Kasumi-1 (cell line): ENCODE data around the gene NAGPA.
A peak's percentile ranks its signal among the peaks of the same experiment; 100 is the strongest.

Experiments used
- DNase-seq, 2 experiments: peaks; one replicate each; lab custom pipeline; 2025; lab: John Stamatoyannopoulos, UW

NAGPA gene

DNA sequence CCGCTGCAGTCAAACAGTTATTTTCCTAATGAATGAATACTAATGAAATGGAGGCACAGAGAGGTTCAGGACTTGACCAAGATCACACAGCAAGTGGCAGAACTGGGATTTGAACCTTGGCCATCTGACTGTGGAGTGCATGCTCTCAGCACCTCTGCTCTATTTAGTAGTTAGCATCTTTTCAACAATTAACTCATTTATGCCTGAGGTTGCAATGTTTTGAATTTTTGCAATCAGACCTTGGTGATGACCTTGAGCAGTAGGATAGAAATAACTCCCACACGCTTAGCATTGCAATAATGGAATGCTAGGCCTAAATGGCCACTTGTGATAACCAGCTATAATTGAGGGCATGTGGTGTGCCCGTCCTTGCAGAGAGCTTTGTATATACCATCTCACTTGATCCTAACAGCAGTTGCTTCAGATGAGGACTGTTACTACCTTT is 31.0 kb downstream of the NAGPA start:
- no peak for DNase-seq

DNA sequence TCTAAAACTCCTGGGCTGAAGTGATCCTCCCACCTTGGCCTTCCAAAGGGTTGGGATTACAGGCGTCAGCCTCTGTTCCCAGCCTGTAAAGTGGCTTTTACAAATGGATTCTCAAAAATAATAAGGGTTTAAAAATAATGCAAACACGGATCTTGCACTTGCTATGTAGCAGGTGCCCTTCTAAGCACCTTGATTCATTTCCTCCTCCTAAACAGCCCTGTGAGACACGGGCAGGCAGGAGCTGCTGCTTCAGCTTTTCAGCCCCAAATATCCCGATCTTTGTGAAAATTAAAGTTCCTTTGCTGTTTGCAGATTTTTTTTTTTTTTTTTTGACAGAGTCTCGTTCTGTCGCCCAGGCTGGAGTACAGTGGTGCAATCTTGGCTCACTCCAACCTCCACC is 31.7 kb downstream of the NAGPA start:
- no peak for DNase-seq

DNA sequence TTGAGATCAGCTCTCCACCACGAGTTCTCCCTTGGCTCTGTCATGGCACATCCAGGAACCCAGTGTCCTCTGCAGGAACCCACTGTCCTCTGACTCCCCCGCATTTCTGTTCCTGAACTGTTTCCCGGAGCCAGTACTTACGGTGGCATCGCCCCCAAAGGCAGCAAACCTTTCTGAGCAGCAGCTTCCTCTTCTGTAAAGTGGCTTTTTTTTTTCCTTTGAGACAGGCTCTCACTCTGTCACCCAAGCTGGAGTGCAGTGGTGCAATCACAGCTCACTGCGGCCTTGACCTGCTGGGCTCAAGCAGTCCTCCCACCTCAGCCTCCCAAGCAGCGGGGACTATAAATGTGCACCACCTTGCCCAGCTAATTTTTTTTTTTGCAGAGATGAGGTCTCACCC is 32.2 kb downstream of the NAGPA start:
- peak; percentile 65 to 82 for DNase-seq

DNA sequence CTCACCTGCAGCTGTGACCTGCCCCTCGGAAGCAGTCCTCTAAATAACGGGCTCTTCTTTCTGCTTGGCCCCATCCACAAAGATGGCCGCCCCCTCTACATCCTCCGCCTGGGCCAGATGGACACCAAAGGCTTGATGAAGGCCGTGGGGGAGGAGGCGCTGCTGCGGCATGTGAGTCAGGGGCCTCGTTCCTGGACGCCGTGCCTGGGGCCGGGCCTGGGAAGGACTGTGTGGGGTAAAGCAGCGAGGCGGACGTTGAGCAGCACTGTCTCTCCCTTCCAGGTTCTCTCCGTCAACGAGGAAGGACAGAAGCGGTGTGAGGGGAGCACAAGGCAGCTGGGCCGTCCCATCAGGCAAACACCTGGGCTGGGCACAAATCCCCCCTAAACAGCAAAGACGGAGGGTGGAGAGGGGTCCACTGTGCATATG is 33.1 kb downstream of the NAGPA start:
- no peak for DNase-seq

DNA sequence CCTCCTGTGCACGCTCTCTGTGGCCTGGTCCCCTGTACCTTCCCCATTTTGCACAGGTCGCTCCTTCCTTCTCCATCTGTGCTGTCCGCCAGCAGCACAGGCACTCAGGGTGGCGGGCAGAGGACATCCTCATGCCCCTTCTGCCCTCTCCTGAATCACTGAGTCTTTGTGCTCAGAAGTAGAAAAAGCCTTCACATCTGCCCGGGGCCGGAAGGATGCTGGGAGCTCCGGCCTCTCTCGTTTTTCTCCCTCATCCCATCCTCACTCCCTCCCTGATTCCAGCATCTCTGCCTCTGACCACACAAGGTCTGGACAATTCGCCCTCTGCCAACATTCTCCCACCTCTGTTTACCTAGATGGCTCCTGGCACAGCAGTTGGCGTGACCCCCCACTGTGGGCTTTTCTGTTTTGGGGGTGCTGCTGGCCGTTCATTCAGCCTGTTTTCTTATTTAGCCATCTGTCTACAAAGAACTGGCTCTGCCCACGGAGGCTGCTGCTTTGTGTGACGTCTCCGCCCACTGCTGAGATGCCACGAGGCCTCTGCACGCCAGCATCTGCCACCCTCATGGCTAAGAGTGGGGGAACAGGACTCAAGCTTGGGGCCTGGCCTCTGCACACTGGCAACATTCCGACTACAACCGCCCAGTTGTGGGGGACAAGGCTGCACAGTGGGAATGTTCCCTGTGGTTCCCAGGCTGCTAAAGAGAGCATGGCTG is 38.9 kb downstream of the NAGPA start:
- no peak for DNase-seq

DNA sequence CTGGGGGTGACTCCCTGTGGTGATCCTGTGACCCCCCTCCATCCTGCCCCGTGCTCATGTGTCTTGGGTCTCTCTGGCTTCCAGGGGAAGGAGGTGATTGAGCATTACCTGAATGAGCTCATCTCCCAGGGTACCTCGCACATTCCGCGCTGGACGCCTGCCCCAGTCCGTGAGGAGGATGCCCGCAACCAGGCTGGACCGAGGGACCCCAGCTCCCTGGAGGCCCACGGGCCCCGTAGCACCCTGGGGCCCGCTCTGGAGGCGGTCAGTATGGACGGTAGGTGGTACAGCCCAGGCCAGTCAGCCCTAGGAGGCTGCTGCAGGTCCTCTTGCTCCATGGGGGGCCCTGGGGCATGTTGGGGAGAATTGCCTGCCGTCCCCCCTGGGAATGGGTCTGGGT is 42.0 kb downstream of the NAGPA start:
- no peak for DNase-seq

DNA sequence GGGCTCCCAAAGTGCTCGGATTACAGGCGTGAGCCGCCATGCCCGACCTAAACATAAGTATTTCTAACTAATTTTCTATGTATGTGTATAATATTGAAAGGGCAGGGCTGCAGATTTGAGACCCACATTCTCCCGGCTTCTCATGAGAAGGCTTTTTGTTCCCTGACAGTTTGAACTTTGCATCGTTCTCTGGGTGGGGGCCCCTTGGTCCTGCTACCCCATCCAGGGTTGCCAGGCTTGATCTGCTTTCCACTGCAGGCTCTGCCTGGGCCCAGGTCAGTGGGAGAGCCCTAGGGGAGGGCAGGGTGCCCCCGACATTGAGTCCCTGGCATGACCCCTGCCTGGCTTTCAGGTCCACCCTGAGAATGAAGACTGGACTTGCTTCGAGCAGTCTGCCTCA is 43.3 kb downstream of the NAGPA start:
- no peak for DNase-seq

DNA sequence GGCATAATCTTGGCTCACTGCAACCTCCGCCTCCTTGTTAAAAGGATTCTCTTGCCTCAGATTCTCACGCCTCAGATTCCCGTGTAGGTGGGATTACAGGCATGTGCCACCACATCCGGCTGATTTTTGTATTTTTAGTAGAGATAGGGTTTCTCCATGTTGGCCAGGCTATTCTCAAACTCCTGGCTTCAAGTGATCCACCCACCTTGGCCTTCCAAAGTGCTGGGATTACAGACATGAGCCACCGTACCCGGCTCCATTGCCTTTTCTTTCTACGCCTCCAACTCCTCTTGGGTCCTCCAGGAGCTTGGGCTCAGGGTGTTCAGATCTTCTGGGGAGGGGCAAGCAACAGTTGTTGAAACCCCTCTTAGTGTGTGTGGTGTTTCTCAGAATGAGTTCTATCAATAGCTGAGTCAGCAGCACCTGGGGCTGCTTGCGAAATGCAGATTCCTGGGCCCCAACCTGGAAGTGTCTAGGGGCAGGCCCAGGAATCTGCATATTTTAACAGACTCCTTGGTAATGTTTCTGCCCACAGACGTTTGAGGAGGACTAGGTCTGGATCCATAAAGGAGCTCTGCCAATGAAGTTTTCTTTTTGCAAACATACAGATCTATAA is 44.2 kb downstream of the NAGPA start:
- no peak for DNase-seq

DNA sequence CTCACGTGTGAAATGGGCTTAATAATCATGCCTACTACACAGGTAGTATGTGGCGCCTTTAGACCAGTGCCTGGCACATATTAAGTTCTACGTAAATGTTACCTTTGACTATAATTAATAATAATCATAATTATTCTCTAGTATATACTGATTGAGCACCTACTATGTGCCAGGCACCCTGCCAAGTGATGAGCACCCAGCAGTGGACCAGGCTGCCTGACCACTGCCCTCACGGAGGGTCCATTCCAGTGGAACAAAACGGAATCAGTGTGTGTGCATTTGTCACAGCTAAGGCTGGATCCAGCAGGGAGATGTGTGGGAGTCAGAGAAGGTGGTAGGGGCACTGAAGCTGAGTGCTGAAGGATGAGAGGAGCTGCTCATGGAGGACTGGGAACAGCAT is 45.1 kb downstream of the NAGPA start:
- DNase-seq, result no peak

DNA sequence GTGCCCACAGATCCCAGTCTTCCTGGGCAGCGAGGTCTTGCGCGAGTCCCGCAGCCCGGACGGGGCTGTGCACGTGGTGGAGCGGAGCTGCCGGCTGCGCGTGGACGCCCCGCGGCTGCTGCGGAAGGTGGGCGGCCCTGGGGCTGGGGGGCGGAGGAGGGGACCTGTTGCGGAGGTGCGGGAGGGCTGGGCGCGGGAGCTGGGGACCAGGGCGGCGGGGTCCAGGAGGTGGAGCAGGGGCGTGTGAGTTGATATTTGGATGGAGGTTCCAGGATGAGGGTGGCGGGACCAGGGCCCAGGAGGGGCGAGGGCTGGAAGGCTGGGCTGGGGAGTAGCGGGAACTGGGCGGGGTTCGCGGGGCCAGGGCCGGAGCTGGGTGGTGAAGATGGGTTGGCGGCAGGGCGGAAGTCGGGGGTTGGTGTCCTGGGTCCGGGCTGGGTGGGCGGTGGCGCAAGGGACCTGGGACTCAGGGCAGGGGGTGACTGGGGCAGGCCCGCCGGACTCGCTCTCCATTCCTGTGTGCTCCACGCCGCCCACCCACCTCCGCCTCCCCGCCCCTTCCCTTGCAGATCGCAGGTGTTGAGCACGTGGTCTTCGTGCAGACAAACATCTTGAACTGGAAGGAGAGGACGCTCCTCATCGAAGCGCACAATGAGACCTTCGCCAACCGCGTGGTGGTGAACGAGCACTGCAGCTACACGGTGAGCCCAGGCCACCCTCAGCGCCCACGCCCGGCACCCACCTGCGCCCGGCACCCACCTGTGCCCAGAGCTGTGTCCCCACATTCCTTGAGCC is 46.0 kb downstream of the NAGPA start:
- DNase-seq, result no peak

DNA sequence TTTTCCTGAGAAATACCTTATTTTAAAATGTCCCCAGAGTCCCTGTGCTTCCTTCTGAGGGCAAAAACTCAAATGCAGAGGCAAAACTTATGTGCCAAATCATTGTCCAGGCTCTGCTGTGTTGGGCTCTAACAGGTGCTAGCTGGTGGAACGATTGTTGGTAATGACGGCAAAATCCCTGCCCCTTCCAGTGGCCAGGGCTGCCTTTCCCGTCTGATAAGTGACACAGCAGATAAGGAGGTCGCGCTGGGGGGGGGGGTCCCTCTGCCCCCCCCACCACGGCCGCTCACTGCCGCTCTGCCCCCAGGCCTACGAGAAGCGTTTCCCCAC is 46.5 kb downstream of the NAGPA start:
- no peak for DNase-seq

DNA sequence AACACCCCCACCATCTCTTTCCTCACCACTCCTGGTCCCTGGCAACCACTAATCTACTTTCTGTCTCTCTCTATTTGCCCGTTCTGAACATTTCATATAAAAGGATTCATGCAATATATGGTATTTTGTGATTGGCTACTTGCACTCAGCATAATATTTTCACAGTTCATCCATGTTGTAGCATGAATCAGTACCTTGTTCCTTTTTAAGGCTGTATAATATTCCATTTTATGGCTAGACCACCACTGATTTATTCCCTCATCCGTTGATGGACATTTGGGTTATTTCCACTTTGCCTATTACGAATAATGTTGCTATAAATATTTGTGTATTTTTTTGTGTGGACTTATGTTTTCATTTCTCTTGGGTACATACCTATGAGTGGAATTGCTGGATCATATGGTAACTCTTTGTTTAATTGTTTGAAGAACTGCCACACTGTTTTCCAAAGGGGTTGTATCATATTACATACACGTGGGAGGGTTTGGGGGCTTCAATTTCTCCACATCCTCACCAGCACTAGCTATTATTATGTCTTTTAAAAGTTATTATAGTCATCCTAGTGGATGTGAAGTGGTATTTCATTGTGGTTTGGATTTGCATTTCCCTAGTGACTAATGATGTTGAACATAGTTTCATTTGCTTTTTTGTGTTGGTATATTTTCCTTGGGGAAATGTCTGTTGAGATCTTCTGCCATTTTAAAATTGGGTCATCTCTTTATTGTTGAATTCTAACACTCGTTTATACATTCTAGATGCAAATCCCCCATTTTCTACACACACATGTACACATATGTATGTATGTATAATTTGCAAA is 49.4 kb downstream of the NAGPA start:
- no peak for DNase-seq

DNA sequence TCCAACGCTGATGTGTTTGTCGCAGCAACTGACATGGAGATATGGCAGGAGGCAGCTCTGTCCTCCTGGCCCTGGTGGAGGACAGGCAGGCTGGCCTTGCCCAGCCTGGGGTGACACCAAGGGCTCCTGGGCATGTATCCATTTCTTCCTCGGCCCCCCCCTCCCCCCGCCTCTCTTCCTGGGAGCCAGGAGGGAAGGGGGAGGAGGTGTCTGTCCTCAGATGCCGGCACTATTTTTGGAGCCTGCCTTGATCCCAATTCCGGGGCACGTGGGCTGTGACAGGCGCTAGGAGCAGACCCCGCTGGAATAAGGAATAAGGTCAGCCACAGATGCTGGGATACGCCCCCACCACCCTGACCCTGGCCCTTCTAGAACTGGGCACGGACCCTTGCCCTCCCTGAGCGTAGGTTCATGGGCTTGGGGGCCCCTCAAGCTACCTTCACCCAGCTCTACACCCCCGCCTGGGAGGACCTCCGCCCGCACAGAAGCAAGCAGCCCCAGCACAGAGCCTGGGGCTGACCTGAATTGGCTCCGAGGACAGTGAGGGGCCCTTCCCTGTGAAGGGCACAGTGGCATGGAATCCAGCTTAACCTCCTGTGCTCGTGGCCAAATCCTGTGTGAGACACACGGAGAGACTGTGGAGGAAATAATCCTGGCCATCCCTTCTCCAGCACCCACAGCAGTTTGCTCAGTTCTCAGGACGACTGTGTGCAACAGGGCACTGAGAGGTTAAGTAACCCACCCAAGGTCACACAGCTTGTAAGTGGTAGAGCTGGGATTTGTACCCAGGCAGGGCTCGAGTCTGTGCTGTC is 51.5 kb downstream of the NAGPA start:
- no peak for DNase-seq

DNA sequence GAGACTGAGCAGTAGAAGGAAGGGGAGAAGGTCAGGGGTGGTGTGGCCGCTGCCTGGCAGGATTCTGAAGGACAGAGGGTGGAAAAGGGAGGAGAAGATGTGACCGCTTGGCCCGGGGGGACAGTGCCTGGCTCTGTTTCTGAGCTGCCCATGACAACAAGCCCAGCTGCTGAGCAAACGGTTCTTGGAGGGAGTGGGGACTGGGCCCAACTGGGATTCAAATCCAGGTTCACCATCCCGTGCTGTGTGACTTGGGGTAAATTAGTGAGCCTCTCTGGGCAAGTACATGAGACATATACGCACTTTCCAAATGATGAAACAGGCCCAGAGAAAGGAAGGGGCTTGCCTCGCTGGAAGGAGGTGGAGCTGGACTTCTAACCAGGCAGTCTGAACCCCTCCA is 52.3 kb downstream of the NAGPA start:
- DNase-seq, result no peak

DNA sequence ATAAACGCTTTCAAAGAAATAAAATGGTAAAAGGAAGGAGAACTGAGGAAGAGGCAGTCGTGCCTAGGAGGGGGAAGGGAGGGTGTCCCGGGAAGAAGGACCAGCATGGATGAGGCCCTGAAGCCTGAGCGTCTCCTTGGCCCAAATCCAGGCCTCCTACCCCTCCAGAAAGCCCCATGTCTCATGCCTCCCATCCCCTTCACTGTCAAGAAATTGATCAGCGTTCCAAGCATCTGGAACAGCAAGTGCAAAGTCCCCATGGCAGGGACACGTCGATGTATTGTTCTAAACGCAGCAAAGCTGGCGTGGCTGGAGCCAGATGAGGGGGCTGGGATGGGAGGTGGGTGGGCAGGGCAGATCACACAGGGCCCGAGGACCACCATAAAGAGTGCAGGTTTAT is 53.0 kb downstream of the NAGPA start:
- DNase-seq, result no peak

DNA sequence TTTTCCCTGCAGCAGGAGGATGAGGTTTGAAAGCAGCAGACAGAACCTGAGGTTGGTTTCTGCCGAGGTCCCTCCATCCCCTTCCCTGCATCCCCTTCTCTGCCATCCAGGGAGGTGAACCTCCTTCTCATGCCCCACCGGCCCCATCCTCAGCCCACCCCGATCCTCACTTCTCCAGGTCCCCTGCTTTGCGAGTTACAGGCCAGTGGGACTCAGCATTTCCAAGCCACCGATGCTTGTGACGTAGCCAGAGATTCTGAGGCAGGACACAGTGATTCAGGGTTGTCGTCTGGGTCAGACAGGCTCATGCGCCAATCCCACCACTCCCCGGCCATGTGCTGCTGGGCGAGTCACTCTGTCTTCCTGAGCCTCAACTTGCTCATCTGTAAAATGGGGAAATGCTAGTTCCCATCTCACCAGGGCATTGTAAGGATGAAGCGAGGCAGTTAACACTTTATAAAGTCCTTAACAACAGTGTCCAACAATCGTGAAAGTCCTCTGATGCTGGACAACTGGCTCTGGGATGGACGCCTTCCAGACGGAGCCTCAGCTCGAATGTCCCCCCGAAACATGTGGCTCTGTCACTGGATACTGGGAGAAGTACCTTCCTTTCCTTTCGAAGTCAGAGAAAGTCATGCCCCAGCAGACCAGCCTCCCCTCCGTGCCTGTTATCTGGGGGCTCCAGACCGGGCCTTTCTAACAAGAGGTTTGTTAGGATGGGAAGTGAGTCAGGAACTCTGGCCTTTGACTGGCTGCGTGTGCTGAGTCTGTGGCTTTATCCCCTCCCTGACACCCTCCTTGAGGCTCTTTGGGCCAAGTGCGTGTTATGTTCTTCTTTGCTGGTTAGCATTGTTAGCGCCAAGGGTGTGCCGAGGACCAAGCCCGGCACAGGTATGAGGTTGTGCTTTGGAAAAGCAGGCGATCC is 53.7 kb downstream of the NAGPA start:
- DNase-seq, result no peak

DNA sequence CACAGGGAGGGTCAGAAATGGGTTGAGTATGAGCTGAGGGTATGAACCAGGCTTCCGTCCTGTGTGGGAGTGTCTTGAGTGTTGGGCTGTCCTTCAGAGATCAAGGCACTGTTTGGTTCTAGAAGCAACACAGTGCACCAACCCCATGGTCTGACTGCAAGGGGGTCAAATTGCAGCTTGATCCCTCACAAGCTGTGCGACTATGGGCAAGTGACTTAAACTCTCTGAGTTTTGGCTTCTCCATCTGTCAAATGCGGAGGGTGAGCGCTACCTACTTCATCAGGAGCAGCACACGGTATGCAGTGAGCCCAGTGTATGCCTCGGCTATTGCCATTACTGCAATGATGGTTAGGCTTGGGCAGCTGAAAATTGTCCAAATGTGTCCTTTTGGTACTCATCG is 54.6 kb downstream of the NAGPA start:
- DNase-seq, result no peak

DNA sequence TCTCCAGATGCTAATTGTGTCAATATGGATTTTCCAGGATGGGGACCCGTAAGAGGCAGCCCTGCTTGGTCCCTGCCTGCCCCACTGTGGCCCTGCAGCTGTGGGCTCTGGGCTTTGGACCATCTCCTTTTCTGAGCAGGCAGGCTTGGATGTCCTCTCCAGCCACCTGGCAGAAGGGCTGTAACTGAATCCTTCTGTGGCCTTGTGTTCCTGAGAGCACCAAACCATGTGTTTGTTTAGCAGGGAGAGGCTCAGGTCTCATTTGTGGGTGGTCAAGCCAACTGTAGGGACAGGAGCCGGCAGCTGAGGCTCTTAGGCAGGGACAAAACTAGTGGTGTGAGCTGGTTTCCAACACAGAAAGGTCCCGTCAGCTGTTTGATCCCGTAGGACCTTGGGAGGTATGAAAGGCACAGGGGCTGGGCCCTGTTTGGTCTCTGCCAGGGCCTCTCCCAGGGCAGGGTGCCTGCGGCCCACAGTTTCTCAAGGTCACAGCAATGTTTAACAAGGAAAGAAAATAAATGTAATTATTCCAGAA is 57.1 kb downstream of the NAGPA start:
- DNase-seq, result no peak

DNA sequence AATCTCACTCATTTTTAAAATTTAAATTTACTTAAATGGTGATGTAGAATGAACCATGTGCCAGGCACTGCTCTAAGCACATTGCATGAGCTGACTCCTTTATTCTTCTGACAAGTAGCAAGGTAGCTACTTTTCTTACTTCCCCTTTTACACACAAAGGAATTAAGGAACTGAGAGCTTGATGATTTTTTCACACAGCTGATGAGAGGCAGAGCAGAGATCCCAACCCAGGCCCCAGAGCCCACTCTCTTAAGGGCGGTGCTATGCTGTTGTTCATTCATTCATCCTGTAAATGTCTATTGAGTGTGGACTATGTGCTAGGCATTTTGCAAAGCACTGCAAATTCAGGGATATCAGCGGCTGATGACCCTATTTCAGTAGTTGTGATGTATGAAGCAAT is 57.7 kb downstream of the NAGPA start:
- DNase-seq, result peak; percentile 71 to 73
